Type B pancreatic cell (in vitro differentiated cells): ENCODE measurements around the gene SWSAP1. TPM values are rescaled to one million over a fixed set of nuclear protein-coding genes. Genes with fewer than 3 reads are reported as not detected.

Source experiments
- DNase-seq: peaks from one replicate; pipeline ENCODE4 v3.0.0; 2021; ENCODE audit warnings: mixed read lengths; ENCODE audit not compliant: unreplicated experiment; ENCODE audit errors: extremely low spot score
- H3K27ac Mint-ChIP-seq: 2 replicates; pipeline ENCODE4 v1.8.0; 2021; ENCODE audit warnings: mild to moderate bottlenecking, mixed read lengths
- H3K27me3 Mint-ChIP-seq: 2 replicates; pipeline ENCODE4 v1.8.0; 2021; ENCODE audit warnings: mixed read lengths
- H3K36me3 Mint-ChIP-seq: 2 replicates; pipeline ENCODE4 v1.8.0; 2021; ENCODE audit warnings: mixed read lengths
- H3K4me1 Mint-ChIP-seq: one replicate; pipeline ENCODE4 v1.8.0; 2021; ENCODE audit warnings: mixed read lengths; ENCODE audit not compliant: unreplicated experiment
- H3K4me3 Mint-ChIP-seq: 2 replicates; pipeline ENCODE4 v1.8.0; 2021; ENCODE audit warnings: mild to moderate bottlenecking, mixed read lengths
- H3K9me3 Mint-ChIP-seq: 2 replicates; pipeline ENCODE4 v1.8.0; 2021; ENCODE audit warnings: mixed read lengths
- CTCF ChIP-seq: fragments of 200-600 bp; sonication (generic); conservative IDR thresholded peaks from 2 replicates; pipeline ENCODE4 v1.5.0; 2021; ENCODE audit warnings: antibody characterized with exemption, mild to moderate bottlenecking
- long read RNA-seq: library from polyadenylated mRNA; unstranded; transcript quantifications from one replicate; pipeline ENCODE4 v2.0.0, GENCODE V29; 2020
- total RNA-seq: library from RNA; stranded (reverse); gene quantifications from 2 replicates; pipeline ENCODE4 v1.2.1, GENCODE V29; 2021; ENCODE audit warnings: low replicate concordance

The SWSAP1 gene, protein sequence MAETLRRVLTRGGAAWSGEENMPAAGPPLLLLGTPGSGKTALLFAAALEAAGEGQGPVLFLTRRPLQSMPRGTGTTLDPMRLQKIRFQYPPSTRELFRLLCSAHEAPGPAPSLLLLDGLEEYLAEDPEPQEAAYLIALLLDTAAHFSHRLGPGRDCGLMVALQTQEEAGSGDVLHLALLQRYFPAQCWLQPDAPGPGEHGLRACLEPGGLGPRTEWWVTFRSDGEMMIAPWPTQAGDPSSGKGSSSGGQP
- total RNA-seq, result 2.7 and 4.3 TPM in 2 replicates
- long read RNA-seq, partial matches to known transcripts, result 0 of 5 reads
- long read RNA-seq, other reads (novel, unspliced or antisense), result 1 of 5 reads

GRCh38 chr19:11374433-11375142 is at the start of gene SWSAP1:
Gene SWSAP1 (plus strand): TSS chr19:11374666. CDS start chr19:11374681, 15 bp downstream.
- Mint-ChIP-seq H3K27ac (no peak within 1 kb of the TSS), H3K27me3 (no peaks in the 10 kb centered on the region), H3K9me3 (no peaks in the 10 kb centered on the region), H3K4me1 (peaks cover 16% of the 10 kb centered on the region), H3K36me3 (peaks cover 3% of the 10 kb centered on the region), H3K4me3 (no peak within 1 kb of the TSS)
- peak; percentile 95 for DNase-seq
- TF ChIP-seq CTCF, result no peak

GRCh38 chr19:11324748-11325389 is 49.6 kb upstream of the SWSAP1 start:
- Mint-ChIP-seq H3K4me3 (no peak overlapping the region), H3K27me3 (no peaks in the 10 kb centered on the region), H3K4me1 (peaks cover 33% of the 10 kb centered on the region), H3K27ac (peak overlapping the region; percentile 80), H3K9me3 (no peaks in the 10 kb centered on the region), H3K36me3 (peaks cover 5% of the 10 kb centered on the region)
- TF ChIP-seq CTCF, result no peak
- DNase-seq, result no peak

- no peaks in the 10 kb centered on the region for H3K27me3 Mint-ChIP-seq
- peaks cover 5% of the 10 kb centered on the region for H3K36me3 Mint-ChIP-seq
- no peak overlapping the region for H3K4me3 Mint-ChIP-seq
- peaks cover 33% of the 10 kb centered on the region for H3K4me1 Mint-ChIP-seq
- no peaks in the 10 kb centered on the region for H3K9me3 Mint-ChIP-seq
- TF ChIP-seq CTCF, result no peak
- DNase-seq, result no peak
- H3K27ac Mint-ChIP-seq, result no peak overlapping the region
These were observed 48.9 kb upstream of the SWSAP1 start for GRCh38 chr19:11325544-11325943.

- H3K36me3 Mint-ChIP-seq, result peaks cover 9% of the 10 kb centered on the region
- TF ChIP-seq CTCF, result no peak
- no peaks in the 10 kb centered on the region for H3K27me3 Mint-ChIP-seq
- no peak overlapping the region for H3K4me3 Mint-ChIP-seq
- DNase-seq, result no peak
- H3K9me3 Mint-ChIP-seq, result no peaks in the 10 kb centered on the region
- no peak overlapping the region for H3K27ac Mint-ChIP-seq
- no peaks in the 10 kb centered on the region for H3K4me1 Mint-ChIP-seq
These were observed 44.3 kb upstream of the SWSAP1 start for GRCh38 chr19:11330127-11330526.

DNA sequence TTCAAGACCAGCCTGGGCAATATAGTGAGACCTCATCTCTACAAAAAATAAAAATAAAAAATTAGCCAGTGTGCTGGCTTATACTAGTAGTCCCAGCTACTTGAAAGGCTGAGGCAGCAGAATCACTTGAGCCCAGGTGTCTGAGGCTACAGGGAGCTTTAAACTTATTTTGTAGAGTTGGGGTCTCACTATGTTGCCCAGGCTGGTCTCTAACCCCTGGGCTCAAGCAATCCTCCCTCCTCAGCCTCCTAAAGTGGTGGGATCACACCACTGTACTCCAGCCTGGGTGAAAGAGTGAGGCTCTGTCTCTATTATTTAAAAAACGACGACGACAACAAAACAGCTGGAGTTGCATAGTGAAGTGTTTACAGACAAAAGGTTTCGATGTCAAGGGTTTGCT is 43.0 kb upstream of the SWSAP1 start:
- Mint-ChIP-seq H3K36me3 (peaks cover 20% of the 10 kb centered on the region), H3K9me3 (no peaks in the 10 kb centered on the region), H3K27ac (no peak overlapping the region)

More for the DNA sequence above, 43.0 kb upstream of the SWSAP1 start:
- Mint-ChIP-seq H3K4me3 (no peak overlapping the region), H3K27me3 (no peaks in the 10 kb centered on the region), H3K4me1 (no peaks in the 10 kb centered on the region)
- DNase-seq, result no peak
- no peak for TF ChIP-seq CTCF
